Right kidney (tissue), 1 donor: Measurements from ENCODE around the gene ZPR1.

Experiments
- DNase-seq: peaks from one replicate; pipeline ENCODE4 v3.0.0-alpha.2; 2016

Gene ZPR1

GRCh38 chr11:116793772-116794097, 5.9 kb upstream of the ZPR1 start:
- DNase-seq = no peak

- DNase-seq = no peak
Measured at GRCh38 chr11:116792869-116793771, 5.3 kb upstream of the ZPR1 start.

- no peak for DNase-seq
Measured at GRCh38 chr11:116792144-116792868, 4.5 kb upstream of the ZPR1 start.

GRCh38 chr11:116791813-116792143, 4.0 kb upstream of the ZPR1 start, which contains the start of gene APOA5:
Gene APOA5 (minus strand): TSS chr11:116791879. CDS start chr11:116791860, 19 bp downstream.
- no peak for DNase-seq

- peak; percentile 74 for DNase-seq
Measured at GRCh38 chr11:116791002-116791812, 3.4 kb upstream of the ZPR1 start.

- no peak for DNase-seq
Measured at GRCh38 chr11:116790167-116791001, 2.6 kb upstream of the ZPR1 start.

GRCh38 chr11:116788975-116789374, 1.2 kb upstream of the ZPR1 start:
- DNase-seq = no peak

- no peak for DNase-seq
Measured at GRCh38 chr11:116788534-116788933, 711 bp upstream of the ZPR1 start.

GRCh38 chr11:116787436-116787785, 412 bp downstream of the ZPR1 start:
- peak; percentile 37 for DNase-seq

GRCh38 chr11:116786966-116787365, 857 bp downstream of the ZPR1 start:
- DNase-seq = no peak

- DNase-seq = no peak
Measured at GRCh38 chr11:116786326-116786725, 1.5 kb downstream of the ZPR1 start.

- no peak for DNase-seq
Measured at GRCh38 chr11:116782728-116783127, 5.1 kb downstream of the ZPR1 start.

GRCh38 chr11:116778556-116778955, 9.3 kb downstream of the ZPR1 start:
- DNase-seq = no peak

- no peak for DNase-seq
Measured at GRCh38 chr11:116777056-116777455, 10.8 kb downstream of the ZPR1 start.

GRCh38 chr11:116776522-116776984, 11.3 kb downstream of the ZPR1 start:
- DNase-seq = no peak

- DNase-seq = no peak
Measured at GRCh38 chr11:116775975-116776374, 11.8 kb downstream of the ZPR1 start.

GRCh38 chr11:116774661-116775060, 13.2 kb downstream of the ZPR1 start:
- no peak for DNase-seq

GRCh38 chr11:116773203-116774097, 14.4 kb downstream of the ZPR1 start:
- no peak for DNase-seq

- peak; percentile 98 for DNase-seq
Measured at GRCh38 chr11:116772443-116773202, 15.2 kb downstream of the ZPR1 start, which contains the start of gene BUD13. Gene BUD13 (minus strand): TSS chr11:116772987. CDS start chr11:116772964, 23 bp downstream.

- DNase-seq = no peak
Measured at GRCh38 chr11:116771935-116772334, 15.9 kb downstream of the ZPR1 start.
